Epidermal melanocyte (primary cell): ENCODE results near the gene KRTAP26-1.

Source experiments
- DNase-seq: peaks from one replicate; pipeline ENCODE4 v3.0.0; 2011; ENCODE audit warnings: low spot score; ENCODE audit not compliant: insufficient read length

Gene KRTAP26-1, protein sequence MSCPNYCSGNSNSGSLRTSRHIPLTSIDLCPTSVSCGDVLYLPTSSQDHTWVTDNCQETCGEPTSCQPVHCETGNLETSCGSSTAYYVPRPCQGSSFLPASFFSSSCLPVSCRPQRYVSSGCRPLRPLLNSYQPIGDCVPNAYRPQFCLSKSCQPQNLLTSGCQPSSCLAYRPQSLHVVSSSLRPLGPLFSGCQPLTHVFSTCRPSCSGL

DNA sequence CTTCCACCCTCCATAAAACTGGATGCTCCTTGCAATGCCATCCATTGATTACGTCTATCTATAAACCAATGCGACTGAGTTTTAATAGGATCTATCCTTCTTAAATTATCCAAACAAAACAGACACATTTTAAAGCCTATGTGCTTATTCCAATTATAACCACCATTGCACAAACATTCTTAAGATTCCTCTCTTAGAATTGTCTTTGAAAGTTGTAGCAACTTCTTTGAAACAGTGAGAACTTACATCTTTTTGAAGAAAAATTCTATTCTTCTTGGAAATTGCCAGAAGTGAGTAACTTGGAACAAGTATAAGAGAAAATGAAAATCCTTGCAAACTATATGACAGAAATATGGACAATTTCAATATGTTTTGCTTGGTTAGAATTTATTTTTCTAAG is at the start of gene KRTAP26-1:
KRTAP26-1 (minus strand) TSS at position 101 of the 400 bp plus-strand sequence. CDS start 280 bp downstream, outside the sequence.
- no peak for DNase-seq

DNA sequence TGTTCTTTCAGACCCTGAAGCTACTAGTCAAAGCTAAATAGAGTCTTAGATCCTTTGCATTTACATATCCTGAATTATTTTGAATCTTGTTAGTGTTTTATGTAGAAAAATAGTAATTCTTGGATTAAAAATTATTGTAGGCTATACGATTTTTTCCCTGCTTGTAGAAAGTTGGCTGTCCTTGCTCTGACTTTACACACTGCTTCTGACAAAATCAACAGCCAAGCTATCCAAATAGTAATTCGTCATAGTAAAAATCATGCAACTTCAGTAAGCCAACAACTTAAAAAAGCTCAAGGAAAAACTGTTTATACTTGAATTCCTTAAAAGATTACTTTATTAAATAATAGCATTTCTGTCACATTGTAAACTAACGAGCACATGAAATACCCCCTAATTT is 35.8 kb upstream of the KRTAP26-1 start:
- no peak for DNase-seq

DNA sequence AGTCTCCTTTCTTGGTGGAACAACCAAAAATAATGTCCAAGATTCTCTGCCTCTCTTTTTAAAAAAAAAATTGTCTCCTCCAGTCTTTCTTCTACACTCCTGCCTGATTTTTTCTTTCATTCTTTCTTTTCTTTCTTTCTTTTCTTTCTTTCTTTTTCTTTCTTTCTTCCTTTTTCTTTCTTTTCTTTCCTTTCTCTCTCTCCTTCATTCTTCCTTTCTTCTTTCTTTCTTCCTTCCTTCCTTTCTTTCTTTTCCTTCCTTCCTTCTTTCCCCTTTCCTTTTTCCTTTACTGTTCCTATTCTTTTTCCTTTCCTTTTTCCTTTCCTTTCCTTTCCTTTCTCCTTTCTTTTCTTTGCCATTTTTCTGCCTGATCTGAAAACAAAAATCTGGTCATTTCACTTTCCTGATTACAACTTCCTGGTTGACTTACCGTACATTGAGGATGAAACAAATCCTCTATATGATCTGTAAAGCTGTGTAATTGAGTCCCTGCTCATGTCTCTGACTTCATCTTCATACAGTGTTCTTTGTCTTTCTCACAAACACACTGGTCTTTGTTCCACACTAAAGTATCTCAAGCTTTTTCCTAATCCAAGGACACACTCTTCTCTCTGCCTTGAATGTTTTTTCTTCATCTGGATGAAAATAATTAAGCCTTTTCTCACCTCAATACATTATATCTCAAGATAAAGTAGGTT is 34.3 kb upstream of the KRTAP26-1 start:
- DNase-seq, result peak; percentile 22

DNA sequence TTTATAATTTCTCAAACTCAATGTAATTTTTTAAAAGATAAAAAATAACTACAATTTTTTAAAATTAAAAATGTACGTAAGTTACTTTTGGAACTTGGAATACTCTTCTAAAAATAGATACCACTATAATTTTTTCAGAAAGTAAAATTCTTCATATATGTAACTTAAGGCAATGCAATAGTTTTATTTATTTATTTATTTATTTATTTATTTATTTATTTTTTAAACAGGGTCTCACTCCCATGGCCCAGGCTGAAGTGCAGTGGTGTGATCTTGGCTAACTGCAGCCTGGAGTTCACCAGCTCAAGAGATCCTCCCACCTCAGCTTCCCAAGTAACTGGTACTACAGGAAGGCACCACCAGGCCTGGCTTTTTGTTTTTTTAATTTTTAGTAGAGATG is 31.4 kb upstream of the KRTAP26-1 start:
- DNase-seq, result no peak

DNA sequence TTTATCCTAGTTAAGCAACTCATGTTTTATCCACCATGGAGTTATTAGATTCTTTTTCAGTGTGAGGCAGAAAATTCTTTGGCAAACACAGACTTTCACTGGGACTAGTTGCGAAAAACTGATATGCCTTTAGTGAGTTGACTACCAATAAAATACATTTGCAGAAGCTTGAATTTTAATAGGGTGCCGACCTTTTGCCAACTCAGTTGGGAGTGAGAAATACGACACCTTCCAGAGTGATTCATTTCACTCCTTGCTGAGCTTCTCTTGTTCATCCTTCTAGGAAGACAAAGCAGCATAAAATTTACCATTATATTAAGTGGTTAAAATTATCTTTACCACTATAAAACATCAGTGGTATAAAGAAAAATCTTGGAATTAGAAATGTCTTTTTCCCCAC is 29.5 kb upstream of the KRTAP26-1 start:
- no peak for DNase-seq

DNA sequence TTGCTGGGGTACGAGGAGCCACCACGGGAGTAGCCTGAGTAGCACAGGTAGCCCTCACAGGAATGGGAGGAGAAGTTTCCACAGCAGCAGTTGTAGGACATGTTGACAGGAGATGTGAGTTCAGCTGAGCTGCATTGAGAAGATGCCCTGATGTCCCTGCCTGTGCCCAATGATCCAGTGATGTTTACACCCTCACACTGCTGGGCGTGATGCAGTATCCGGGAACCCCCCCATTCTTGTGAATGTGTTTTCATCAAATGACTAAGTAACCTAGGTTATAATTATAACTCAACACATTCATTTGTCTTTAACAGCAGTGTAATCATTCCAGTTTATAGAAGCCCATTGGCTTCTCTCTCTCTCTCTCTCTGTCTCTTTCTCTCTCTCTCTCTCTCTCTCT is 28.4 kb upstream of the KRTAP26-1 start, which contains the start of gene KRTAP23-1:
KRTAP23-1 (minus strand) TSS at position 101 of the 400 bp plus-strand sequence; CDS start at position 101, 0 bp downstream.
- DNase-seq, result no peak

DNA sequence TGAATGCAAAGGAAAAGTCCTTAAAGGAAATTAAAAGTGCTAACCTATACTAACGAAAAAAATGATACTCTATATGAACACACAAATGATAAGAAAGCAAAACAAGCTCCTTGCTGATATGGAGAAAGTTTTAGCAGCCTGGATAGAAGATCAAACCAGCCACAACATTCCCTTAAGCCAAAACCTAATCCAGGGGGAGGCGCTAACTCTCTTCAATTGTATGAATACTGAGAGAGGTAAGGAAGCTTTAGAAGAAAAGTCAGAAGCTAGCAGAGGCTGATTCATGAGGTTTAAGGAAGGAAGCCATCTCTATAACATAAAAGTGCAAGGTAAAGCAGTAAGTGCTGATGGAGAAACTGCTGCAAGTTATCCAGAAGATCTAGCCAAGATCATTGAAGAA is 24.9 kb upstream of the KRTAP26-1 start:
- DNase-seq, result no peak

DNA sequence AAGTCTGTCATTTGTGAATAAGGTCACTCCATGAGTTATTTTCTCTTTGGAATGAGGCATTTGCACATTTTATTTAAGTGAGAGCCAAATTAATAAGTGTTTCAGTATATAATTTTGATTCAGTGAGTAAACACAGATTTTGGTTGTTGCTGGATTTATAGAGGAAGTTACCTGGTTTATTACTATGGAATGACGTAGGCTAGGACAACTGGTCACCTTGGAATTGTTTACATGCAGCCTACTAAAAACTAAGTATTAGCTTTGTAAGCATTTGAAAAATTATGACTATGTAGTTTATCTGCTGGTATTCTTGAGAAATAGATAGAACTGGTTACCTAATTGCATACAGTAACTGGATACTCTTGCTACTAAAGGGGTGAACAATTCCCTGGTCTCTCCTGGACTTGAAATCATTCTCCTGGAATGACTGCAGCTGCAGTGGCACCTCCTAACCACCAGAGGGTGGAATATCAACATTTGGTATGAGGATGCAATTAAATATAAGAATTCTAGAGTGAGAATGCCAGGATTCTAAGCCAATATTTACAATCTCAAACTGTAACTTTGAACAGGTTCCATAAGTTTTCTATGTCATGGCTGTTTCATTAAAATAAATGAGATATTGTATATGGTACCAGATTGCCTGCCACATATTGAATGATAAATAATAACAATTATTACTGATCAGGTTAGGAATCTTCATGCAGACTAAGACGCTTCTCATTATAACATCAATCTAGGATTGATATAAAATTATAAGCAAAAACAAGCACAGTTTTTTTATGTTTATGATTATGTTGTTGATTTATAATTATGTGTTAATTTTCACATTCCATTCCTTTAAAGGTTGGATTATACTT is 20.8 kb upstream of the KRTAP26-1 start:
- DNase-seq, result peak; percentile 38

DNA sequence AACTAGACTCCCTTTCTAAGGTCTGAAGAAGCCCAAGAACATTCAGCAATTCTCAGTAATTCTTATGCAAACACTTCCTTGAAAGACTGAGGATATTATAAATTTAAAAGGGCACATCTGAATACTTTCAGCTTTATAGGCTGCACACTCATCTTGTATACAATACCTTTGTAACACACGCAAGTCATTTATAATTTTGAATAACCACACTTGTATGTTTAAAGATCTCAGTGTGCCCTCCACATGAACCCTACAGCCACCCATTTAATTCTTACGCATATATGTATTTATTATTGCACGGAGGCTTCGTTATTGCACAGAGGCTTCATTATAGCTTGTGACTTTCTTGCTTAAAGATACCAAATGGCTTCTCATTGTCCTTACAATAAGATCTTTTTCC is 18.6 kb upstream of the KRTAP26-1 start:
- DNase-seq, result no peak

DNA sequence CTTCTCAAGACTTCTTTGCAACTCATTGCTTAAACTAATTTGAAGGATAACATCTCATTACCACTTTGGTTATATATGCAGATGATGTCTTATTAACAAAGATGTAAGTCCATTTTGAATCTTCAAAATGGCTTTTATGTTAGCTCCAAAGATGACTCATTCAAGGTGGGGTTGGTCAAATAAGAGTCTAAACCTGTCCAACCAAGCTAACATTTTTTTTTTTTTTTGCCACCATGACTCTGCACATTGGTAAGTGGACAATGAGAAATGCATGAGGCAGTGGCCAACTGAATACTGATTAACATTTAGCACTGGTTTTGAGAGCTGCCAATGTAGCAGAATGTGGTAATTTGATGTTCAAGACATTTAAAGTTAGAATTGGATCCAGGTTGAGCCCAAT is 17.7 kb upstream of the KRTAP26-1 start:
- no peak for DNase-seq

DNA sequence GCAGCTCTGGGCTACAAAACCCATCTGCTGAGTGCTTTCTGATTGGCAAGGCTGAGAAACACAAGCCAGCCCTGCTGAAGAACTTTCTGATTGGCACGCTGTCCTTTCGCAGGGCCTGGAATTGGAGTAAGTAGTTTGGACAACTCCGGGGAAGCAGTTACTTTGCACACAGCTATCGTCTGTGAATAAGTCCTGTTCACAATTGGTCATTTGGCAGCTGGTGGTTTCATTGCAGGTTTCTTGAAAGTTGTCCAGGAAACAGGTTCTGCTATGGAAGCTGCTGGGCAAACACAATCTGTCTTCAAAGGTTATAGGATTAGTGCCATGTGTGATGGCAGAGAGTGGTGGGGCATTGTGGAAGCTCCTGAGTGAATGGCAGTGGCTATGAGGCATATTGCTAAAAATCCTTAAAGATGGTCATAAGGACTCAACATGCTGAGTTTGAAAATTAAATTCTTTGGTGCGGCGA is 17.2 kb upstream of the KRTAP26-1 start, which contains the start of gene KRTAP27-1:
KRTAP27-1 (minus strand) TSS at position 419 of the 469 bp plus-strand sequence; CDS start at position 393, 26 bp downstream.
- no peak for DNase-seq

DNA sequence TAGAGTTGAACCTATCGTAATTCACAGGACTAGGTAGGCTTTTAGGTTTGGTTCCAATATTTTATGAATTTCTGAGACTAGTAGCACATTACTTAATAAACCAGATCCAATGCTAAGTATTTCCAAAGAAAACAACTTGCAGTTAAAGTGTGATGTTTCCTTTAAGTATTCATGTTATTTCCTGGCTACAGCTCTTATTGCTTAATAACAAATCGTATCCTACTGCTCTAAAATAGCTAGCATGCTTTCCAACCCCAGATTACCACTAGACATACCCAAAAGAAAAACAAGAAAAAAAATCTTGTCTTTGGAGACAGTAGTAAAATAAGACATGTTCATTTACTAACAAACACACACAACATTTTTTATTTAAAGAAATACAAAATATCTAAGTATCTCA is 16.5 kb upstream of the KRTAP26-1 start:
- DNase-seq, result no peak

DNA sequence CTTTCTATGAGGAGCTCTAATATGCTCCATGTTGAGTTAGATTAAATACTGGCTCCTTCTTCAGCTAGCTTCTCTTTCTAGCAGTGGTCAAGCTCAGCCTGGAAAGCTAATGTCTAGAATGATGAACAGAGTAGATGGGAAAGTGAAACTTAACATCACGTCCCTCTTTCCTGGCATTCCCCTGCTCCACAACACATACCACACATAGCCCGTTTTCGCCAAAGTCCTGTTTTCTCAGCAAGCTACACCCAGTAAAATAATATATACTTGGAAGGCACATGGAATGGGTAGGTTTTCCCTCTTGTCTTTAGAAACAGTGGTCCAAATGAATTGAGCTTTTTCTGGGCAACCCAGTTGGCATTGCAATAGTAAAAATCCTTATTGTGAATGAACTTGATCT is 13.6 kb upstream of the KRTAP26-1 start:
- no peak for DNase-seq

DNA sequence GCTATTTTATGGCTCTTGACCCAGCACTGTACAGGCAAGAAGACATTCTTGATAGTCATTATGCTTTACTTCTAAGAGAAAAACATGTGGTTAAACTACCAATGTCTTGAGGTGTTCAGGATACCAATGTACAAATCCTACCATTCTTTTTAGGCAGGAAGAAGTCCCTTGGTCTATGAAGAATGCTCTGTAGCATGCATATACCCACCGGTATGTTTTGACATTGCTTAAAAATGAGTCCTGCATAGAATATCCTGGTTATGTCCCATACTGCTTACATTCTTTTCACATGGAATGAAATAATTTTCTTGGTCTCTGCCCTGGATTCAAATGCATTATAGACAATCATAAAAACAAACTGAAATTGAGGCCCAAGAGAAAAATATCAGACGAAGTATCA is 12.6 kb upstream of the KRTAP26-1 start:
- DNase-seq, result no peak

DNA sequence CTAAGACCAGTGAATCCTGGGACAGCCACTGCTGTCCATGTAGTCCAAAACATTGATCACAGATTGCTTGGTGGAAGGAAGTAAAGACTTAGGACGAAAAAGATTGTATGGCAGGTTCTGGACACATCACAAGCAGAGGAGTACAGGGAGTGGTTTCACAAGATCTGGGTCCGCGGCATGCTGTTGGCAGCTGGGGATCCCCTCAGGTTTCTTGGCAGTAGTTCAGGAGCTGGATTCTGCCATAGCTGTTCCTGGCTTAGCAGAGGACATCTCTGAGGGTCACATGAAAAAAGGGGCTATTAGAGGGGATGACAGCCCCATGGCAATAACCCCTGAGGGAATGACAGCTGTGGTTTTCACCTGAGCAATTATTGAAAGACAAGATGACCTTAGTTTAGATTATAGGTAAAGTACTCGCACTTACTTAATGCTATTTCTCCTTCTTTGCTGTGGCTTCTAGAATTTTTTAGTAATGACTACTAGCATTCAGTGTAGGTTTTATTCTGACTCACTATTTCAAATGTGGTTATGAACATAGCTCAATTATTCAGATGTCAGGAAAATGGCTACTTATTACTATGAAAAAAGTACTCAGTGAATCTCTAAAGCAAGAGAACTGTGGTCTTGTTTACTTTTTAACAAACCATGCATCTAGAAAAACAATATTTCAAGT is 9.2 kb upstream of the KRTAP26-1 start:
- DNase-seq, result no peak

DNA sequence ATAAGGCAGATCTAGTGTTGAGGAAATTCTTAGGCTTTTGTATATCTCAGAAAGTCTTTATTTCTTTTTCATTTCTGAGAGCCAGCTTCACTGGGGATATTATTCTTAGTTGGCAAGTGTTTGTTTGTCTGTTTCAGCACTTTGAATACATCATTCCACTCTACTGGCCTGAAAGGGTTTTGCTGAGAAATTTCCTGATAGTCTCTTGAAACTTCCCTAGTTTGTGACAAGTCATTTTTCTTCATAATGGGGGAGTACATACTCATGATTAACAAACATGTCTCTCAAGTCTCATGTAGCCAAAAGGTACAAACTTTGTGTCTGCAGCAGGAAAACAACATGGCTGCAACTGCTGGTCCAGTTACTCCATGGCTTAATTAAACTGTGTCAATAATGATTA is 6.3 kb upstream of the KRTAP26-1 start:
- DNase-seq, result no peak

DNA sequence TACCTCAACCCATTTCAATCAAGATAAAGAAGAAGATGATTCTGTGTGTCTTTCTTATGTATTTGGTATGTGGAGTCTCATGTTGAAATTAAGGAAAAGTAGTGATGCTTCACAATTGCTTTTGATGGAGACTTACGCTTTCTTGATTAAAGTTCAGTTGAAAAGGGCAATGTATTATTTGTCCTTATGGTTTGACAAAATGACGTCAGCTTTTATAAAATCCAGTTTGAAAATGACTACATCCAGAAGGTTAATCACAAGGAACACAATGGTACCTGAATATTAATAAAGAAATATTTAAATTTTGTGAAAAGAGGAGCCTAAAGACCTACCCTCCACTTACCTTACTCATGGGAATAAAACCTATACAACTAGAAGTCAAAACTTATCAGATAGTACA is 4.4 kb downstream of the KRTAP26-1 start:
- no peak for DNase-seq

DNA sequence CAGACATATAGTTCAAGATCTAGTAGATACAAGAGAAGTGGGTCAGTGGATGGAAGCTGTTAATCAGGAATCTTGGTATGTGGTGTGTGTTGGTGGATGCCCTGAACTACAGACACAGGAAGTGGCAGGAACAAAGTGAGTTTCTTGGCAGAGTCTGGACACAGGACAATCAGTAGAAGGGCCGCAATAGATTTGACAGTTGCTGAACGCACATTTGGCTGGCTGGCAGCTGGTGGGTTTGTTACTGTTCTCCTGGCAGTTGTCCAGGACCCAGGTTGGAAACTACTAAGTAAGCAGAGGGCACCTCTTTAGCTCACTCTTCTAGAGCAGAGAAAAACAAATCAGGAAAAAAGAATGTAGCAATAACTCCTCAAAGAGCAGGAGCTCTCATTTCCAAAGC is 13.2 kb downstream of the KRTAP26-1 start:
- DNase-seq, result no peak

DNA sequence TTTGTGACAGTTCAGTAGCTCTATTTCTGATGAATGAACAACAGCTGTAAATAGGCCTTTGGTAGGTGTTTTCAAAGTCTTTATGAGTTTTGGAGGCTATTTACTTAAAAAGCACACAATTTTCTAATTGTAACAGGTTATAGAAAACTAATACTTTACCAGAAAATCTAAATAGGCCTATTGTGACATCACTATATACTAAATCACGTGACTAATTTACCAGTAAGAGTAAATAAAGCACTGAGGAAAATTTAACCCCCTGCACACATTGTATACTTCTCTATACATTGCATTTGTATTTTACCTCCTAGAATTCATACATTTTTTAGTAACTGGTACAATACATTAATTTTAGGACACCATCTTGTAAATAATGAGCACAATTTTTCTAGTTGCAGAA is 15.0 kb downstream of the KRTAP26-1 start:
- DNase-seq, result no peak

DNA sequence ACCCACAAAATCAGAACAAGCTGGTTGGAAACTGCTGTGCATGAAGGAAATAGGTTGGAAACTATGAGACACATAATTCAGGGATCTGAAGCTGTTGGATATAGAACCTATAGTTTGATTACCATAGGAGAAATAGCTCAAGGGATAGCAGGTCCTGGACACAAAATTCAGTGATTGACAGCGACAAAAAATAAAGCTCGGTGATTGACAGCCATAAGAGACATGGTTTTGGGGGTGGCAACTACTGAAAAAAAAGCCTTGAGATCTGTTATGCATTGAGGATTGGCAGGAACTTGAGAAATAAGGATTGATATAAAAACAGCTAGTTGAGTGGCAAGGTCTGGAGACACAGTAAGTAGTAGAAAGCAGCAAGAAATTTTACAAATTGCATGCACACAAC is 30.9 kb downstream of the KRTAP26-1 start, which contains the start of gene KRTAP25-1:
KRTAP25-1 (minus strand) TSS at position 300 of the 400 bp plus-strand sequence; CDS start at position 276, 24 bp downstream.
- no peak for DNase-seq

DNA sequence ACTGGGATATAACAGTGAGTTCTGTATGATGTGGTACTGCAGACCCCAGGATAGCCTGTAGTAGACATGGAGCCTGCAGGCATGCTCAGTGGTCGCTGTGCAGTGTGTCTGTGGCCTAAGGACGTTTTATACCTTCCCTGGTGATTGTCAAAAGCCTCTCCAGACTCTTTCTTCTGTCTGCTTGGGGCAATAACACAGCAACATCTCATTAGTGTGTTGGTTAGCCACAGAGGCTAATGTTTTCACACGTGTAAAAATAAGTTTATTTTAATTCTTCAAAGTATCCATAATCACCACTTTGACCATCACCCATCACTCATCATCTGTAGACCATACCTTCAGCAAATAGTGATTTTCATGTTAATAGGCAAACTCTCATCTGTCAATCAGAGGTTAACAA is 37.3 kb downstream of the KRTAP26-1 start, which contains the start of gene KRTAP24-1:
KRTAP24-1 (minus strand) TSS at position 101 of the 400 bp plus-strand sequence; CDS start at position 83, 18 bp downstream.
- no peak for DNase-seq
